SK-MEL-5 (cell line): Measurements from ENCODE around the gene BANF2. TPM values are rescaled to one million over a fixed set of nuclear protein-coding genes. Genes with fewer than 3 reads are reported as not detected.

Experiments used
- DNase-seq: peaks from one replicate; pipeline ENCODE4 v3.0.0-alpha.2; 2016; ENCODE audit warnings: low read depth, low spot score
- in situ Hi-C: cut with HindIII; loops from 2 replicates; pipeline ENCODE4 v1.10.0; 2016; ENCODE audit warnings: low sequenced_read_pairs, high pct_unique_total_duplicates, low pct_unique_long_range_greater_than_20kb
- total RNA-seq: library from RNA; depleted of rRNA; stranded (reverse); fragments of >200 nt; shearing (Covaris generic); gene quantifications from 2 replicates; pipeline ENCODE4 v1.2.3, GENCODE V29; 2014

BANF2 gene
- total RNA-seq, 1 experiment from 2014 or later: not detected

- in situ Hi-C loops: no loop called here
- no peak for DNase-seq
These were observed 38.5 kb upstream of the BANF2 start for GRCh38 chr20:17661121-17661744.

DNA sequence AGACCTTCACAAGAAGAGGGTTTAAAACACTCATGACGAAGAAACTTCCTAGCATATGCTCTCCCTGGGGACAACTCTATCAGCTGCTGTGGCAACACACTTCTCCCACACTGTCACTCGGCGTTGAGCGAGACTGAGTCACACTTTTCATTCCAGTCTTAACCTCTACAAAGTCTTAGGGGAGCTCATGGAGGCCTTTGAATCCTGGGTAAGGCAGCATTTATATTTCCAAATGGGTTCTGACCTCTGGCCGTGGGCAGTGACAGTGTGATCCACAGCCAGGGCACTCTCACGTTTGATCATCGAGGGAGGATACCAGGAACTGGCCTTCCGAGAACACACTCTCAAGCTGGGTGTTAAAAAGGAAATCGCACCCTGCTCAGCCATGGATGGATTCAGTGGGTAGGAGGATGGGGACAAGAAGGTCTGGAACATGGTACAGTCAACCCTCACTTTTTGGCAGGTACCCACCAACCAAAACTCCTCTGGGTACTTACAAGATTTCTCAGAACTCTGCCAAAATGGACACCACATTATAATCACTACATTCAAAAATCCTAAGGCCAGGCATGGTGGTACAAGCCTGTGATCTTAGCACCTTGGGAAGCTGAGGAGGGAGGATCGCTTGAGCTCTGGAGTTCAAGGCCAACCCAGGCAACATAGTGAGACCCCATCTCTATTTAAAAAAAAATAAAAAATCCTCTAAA, 37.3 kb upstream of the BANF2 start:
- no peak for DNase-seq
- in situ Hi-C loops: no loop called here

DNA sequence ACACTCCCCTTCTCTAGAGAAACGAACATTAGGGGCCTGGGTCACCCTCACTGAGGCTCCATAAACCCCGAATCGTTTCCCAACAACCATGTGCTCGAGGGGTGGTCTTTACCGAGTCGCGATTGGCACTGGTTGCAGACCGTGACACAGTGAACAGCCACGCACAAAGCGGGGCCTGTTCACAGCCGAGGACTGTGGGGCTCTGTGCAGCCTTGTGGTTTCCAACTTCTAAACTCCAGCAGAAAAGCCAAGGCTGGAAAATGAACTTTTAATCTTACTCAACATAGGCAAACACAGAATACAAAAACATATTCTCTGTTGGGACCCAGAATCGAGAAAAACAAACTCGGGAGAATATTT, 36.7 kb upstream of the BANF2 start:
- in situ Hi-C loops: no loop called here
- no peak for DNase-seq

- in situ Hi-C loops: no loop called here
These were observed 36.3 kb upstream of the BANF2 start for GRCh38 chr20:17663486-17663885.

GRCh38 chr20:17664025-17664633, 35.6 kb upstream of the BANF2 start:
- no peak for DNase-seq
- in situ Hi-C loops: no loop called here

More at GRCh38 chr20:17663486-17663885, 36.3 kb upstream of the BANF2 start:
- DNase-seq: no peak

DNA sequence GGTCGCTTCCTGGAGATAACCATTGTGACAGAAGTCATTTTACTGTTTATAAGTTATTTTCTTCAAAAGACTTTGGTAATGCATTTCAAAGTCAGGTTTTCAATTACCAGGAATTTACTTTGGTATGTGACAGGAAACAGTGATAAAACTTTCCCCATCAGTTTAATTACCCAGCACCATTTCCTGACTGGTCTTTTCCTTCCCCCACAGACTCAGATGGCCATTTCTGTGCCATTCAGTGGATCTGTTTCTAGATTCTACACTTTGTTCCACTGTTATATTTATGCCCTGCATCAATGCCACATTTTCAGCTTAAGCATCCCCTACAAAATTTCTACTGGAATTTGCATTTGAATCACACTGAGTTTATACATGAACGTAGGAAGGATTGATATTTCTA, 34.0 kb upstream of the BANF2 start:
- in situ Hi-C loops: no loop called here

GRCh38 chr20:17666481-17666880, 33.3 kb upstream of the BANF2 start:
- no peak for DNase-seq
- in situ Hi-C loops: no loop called here

More for the DNA sequence above, 34.0 kb upstream of the BANF2 start:
- no peak for DNase-seq

DNA sequence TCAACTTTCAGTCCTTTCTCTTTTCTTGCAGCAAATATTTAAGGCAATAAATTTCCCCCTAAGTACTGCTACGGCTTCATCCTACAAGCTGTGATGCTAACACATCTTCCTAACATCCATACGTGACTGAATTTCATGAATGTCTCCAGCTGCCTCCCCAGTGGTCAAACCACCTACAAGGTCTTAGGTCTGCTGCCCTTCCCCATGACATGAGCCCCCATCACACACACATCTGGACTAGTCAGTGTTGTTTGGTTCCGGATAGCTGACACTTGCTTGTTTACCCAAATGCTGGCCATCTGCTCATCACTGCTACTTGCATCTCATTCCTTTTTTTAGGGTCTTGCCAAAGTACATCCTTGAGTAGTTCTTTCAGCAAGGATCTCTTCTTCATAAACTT, 32.3 kb upstream of the BANF2 start:
- DNase-seq: no peak
- in situ Hi-C loops: no loop called here

DNA sequence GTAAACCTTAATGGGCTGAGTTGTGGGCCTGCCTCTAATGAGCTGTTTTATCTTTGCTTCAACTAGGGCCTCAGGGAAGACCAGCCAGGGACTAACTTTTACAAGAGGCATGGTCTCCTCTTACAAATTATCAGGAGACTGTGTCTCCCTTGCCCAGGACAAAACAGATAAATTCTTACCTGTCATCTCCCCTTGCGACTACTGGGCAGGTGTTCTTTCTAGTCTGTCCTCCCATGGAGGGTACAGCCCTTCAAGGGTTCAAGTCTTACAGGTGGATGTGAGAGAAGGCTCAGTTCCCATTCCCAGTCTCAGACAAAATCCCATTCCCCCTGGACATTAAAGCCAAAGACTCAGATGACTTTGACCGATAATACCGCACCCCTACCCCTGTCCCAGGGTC, 31.3 kb upstream of the BANF2 start:
- no peak for DNase-seq
- in situ Hi-C loops: no loop called here

DNA sequence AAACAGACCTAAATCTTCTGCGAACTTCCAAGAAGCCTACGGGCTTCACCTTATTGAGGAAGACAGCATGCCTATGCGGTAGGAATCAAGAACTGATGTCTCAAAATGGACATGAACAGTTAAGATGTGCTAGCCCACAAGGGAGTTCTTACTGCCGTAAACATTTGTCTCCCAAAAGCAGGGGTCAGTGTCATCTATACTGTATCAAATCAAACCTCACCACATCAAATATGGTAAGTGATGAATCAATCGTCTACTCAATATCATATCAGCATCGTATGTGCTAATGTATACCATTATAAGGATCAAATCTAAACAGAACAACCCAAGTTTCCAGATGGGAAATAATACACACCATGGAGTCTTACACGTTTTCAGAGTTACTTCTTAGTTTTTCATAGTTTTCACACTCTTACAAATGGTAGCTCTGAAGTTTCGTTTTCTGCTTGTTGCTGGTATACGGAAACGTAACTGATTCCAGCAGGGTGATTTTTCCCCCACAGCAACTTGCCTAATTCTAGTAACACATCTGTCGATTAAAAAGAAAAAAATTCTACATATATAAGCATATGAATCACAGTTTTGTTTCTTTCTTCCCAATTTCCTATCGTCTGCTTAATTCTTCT, 30.3 kb upstream of the BANF2 start:
- in situ Hi-C loops: no loop called here
- no peak for DNase-seq

- no peak for DNase-seq
- in situ Hi-C loops: no loop called here
These were observed 28.8 kb upstream of the BANF2 start for GRCh38 chr20:17671011-17671410.

GRCh38 chr20:17671565-17671964, 28.2 kb upstream of the BANF2 start:
- in situ Hi-C loops: no loop called here

GRCh38 chr20:17673084-17673483, 26.7 kb upstream of the BANF2 start:
- DNase-seq: no peak
- in situ Hi-C loops: no loop called here

More at GRCh38 chr20:17671565-17671964, 28.2 kb upstream of the BANF2 start:
- no peak for DNase-seq

GRCh38 chr20:17674722-17675518, 24.8 kb upstream of the BANF2 start:
- in situ Hi-C loops: no loop called here
- DNase-seq: no peak

DNA sequence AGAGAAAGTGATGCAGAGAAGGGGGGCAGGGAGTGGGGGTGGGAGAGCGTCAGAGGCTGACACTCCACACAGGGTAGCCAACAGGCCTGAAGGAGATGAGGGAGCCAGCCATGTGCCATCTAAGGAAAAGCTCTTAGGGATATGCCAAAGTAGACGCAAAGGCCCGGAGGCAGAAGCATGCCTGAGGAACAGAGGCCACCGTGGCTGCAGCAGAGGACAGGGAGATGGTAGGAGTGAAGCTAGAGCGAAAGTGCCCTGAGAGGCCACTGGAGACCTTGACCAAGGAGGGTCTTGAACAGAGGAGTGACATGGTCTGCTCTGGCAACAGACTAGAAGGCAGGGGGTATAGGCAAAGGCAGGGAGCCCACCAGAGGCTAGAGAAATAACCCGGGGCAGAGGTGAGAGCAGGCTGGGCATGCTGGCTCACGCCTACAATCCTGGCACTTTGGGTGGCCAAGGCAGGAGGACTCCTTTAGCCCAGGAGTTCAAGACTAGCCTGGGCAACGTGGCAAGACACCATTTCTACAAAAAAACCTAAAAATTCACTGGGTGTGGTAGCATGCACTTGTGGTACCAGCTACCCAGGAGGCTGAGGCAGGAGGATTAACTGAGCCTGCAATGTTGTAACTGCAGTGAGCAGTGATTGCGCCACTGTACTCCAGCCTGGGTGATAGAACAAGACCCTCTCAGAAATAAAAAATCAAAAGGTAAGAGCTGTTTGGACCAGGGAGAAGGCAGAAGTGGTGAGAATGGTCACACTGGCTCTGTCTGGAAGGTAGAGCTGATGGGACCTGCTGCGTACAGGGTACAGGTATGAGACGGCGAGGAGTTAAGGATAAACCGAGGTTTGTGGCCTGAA, 24.0 kb upstream of the BANF2 start:
- DNase-seq: no peak
- in situ Hi-C loops: no loop called here

DNA sequence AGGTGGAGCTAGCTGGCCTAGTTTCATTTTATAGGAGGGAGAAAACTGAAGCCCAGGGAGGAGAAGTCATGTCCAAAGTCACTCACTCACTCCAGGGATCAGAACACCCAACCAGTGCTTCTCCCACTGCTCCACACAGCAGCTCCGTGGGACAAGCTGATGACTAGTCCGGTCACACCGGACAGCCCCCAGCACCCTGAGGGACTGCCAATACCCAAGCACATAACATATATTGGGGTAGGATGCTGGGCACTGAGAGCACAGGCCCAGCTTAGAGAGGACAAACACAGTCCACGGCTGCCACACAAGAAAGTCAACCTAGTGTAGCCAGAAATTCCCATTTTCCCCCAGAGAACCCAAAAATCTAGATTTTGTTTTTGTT, 23.4 kb upstream of the BANF2 start:
- in situ Hi-C loops: no loop called here
- DNase-seq: no peak

DNA sequence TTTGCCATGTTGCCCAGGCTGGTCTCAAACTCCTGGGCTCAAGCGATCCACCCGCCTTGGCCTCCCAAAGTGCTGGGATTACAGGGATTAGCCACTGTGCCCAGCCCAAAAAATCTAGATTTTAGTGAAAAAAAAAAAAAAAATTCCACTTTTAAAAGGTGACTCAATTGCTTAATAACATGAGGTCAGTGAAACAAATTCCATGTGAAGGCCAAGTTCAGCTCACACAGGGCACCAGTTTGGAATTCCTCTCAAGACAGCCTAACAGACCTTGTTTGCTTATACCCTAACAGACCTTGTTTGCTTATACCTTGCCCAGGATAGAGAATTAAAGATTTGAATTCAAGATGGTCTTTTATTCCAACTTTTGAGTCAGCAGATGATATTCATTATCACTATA, 22.8 kb upstream of the BANF2 start:
- in situ Hi-C loops: no loop called here

More for the DNA sequence above, 22.8 kb upstream of the BANF2 start:
- no peak for DNase-seq
